Mesenteric fat pad (tissue), 1 donor: ENCODE data around the gene SEPTIN3. TPM values are rescaled to one million over a fixed set of nuclear protein-coding genes. Genes with fewer than 3 reads are reported as not detected.

Experiments
- DNase-seq: peaks from one replicate; pipeline ENCODE4 v3.0.0-alpha.2; 2020; ENCODE audit warnings: low spot score
- total RNA-seq: library from RNA; stranded (reverse); fragmentation: NEBNext Ultra II Directional; extraction: Animal tissue kit (Norgen Biotek cat#: 25700); gene quantifications from one replicate; pipeline ENCODE4 v1.2.1, GENCODE V29; 2021
- donor health status: DM: yes; HTN: yes; CAD: no.

The SEPTIN3 gene
- total RNA-seq, 1 donor from 2014 or later, result 0.55 TPM

DNA sequence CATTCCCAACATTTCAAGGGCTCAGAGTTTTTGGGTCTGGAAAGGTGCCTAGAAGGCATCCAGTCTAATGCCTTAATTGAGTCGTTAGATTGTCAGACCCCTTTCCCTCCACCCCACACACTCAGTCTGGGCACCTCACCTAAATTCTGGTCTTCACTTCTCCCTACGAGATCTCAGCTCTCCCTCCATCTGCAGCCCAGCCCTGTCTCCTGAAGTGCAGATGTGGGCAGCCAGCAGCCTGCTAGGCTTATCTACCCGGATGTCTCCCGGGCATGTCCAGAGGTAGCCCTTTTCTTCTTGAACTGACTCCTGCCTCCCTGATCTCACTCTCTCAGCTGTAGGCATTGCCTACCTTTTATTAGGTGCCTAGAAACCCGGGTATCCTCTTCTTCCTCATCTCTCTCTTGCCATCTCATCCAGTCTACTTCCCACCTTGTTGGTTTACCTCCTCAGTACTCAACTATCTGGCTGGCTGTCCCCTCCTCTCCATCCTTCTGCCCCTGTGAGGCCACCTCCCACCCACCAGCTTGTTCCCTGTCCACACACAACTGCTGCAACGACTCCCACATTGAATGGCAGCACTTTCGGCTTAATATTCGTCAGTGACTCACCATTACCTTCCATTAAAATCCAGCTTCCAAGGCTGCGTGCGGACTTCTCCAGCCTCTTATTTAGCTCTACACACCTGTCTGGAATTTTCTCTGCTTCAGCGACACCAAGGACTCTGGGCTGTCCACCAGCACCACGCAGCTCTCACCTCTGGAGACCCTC is 6.2 kb downstream of the SEPTIN3 start:
- no peak for DNase-seq

DNA sequence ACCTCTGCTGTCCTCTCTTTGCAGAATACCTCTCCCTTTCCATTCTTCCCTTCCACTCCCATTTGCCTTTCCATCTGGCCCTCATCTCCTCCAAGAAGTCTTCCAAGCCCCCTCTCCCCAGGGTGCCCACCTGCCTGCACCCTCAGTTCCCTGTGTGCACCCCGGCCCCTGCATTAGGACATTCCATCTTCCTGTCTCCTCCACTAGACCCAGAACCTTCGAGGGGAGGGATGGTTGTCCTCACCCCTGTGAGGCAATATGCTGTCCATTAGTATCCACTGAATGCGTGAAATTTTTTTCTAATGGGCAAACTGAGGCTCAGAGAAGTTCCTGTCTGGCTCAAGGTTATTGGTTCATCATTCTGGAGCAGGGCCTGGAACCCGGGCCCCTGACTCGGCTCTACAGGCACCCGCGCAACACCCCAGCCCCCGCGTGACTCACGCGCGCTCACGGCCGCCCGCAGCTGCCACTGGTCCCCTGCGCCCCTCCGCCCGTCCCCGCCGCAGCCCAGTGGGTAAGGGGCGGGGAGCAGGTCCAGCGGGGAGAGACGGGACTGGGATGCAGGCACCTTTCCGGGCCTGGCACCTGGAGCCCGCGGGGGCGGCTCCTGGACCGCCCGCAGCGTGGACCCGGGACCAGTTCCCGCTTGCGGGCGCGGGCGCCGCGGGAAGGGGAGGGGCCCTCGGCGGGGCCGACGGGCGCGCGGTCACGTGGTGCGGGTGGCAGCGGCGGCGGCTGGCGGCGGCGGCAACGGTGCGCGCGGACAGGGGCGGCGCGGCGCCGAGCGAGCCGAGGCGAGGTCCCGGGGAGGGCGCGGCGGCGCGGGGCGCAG is 7.0 kb downstream of the SEPTIN3 start:
- no peak for DNase-seq

DNA sequence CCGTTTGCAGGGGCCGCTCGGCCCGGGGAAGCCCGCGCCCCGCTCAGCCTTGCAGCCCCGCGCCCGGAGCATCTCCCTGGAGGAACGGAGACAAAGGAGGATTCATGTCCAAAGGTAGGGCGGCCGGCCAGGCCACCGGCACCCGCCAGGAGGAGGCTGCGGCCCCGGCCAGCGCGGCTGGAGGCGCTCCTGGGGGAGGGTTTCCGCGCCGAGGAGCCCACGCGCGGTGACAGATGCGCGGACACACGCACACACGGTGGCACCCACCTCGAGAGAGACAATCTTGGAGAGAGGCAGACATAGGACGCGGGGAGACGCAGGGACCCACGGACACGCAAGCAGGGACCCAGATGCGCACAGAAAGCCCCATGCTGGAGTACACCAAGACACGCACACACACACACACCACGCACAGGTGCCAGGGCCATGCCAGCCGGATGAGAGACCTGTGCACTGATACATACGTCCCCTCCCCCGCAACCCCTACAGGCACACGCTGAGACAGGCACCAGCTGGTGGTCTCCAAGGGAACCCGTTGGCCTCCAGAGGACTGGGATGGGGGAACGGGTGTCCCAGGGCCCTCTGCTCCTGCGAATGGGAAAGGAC is 7.8 kb downstream of the SEPTIN3 start:
- no peak for DNase-seq

DNA sequence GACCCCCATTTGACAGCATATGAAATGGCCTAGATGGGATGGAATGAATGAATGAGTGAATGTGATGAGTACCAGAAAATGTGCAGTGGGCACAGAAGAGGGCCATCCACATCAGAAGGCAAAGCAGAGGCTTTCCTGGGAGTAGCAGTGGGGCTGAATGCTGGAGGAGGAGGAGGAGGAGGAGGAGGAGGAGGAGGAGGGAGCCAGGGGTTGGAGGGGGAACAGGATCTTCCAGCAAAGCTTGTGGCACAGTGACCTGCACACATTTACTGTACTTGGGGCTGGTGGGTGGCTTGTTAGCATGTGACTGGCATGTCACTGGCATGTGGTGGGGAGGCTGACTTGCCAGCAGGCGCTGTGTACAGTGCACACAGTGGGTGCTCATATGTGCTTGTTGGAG is 9.5 kb downstream of the SEPTIN3 start:
- DNase-seq, result no peak

DNA sequence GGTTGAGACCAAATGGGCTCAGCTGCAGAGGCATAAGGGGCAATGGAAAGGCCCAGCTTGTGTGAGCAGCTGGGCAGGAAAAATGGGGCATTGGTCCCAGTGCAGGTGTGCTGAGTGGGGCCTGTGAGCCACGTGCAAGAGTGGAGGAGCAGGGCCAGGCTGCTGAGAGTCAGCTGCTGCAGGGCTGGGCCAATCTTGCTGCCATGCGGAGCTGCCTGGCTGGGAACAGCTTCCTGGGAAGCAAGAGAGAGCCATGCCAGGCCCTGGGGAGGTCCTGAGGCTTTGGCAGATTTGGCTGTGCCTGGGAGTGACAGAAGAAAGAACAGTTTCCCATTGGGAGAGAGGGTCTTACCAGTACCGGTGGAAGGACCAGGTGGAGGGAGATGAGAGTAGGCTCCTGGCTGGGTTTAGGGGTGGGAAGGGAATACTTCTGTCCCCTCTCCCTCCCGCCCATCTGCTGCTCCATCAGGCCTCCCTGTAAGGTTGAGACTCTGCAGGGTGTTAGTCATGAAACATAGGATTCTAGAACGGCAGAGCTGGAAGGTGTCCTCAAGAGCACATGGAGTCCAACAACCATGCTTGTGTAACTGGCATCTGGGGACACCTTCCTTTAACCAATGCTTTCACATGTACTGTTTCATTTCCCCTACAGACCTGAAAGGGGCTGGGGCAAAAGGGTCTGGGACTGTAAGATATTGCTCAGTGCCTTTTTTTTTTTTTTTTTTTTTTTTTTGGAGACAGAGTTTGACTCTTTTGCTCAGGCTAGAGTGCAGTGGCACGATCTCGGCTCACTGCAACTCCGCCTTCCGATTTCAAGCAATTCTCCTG is 10.4 kb downstream of the SEPTIN3 start:
- DNase-seq, result no peak

DNA sequence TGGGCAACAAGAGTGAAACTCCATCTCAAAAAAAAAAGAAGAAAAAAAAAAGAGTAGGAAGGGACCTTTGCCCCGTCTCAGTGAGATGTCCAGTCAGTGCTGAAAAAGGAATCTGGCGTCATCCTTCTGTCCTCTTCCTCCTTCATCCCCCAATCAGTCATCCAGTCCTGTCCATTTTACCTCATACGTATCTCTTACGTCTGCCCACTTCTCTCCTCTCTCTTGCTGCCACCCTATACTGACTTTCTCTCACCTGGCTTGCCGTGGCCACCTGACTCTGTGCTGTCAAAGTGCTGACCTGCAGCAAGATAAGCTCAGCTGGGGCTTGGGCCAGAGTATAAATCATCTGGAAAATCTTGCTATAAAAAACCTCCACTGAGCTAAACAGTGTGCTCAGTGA is 13.6 kb downstream of the SEPTIN3 start:
- DNase-seq, result no peak

DNA sequence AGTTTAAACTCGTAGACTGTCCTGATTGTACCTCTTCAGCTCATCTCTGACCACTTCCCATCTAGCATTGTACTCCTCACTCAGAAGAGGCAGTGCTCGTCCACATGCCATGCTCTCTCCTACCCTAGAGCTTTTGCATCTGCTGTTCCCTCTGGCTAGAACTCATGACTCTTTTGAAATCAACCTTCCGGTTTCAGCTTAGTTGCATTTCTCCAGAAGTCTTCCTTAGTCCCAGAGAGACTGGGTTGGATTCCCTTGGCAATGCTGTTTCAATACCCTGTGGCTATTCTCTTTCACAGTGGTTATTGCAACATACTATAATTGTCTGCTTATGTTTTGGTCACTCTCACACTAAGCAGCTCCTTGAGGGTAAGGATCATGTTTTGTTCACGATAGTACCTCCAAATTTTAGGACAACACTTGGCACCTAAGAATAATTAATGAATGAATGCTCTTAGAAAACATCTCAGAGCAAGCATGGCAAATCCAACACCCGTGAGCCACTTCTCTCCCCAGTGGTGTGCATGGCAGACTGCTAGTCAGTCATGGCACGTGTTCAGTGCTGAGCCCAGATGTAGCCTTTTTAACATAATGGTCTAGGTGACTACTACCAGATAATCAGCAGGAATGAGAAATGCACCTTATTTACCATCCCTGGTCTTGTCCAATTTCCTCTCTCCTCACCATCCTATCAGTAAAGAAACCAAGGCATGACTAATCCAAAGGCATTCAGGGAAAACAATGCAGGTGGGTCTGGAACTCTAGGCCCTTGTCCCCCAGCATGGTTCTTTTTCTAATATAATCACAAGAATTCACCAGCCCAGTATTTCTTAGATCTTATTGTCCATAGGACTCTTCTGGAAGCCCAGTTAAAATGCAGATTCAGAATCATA is 14.5 kb downstream of the SEPTIN3 start:
- DNase-seq, result no peak

DNA sequence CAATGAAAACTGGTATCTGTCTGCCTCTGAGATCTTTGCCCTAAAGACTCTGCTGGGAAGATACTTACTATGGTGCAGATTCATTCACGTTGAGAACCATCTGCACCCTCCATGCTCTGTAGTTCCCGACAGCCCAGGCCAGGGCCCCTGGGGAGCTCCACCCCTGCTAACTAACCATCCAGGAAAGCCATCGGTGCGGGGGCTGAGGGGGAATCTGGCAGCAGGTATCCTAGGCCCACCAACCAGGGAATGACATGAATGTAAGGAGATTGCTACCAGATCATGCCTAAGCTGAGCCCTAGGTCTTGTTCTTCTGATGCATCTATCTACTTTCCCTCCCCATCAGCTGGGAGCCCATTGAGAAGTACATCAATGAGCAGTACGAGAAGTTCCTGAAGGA is 18.0 kb downstream of the SEPTIN3 start:
- no peak for DNase-seq

DNA sequence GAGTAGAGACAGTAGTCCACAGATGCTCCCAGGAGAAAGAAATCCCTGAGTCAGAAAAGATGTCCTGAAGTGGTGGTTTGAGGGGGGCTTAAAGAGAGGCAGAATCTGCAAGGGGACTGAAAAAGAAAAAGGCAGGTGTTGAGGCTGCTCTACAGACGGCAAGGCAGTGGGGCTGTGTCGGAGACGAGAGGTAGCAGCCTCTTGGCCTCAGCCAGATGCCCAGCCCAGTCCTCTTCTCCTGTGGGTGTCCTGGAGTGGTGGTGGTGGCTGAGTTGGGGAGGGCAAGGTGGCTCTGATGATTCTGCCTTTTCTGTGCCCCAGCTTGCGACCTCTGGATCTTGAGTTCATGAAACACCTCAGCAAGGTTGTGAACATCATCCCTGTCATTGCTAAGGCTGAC is 20.0 kb downstream of the SEPTIN3 start:
- peak; percentile 37 for DNase-seq

DNA sequence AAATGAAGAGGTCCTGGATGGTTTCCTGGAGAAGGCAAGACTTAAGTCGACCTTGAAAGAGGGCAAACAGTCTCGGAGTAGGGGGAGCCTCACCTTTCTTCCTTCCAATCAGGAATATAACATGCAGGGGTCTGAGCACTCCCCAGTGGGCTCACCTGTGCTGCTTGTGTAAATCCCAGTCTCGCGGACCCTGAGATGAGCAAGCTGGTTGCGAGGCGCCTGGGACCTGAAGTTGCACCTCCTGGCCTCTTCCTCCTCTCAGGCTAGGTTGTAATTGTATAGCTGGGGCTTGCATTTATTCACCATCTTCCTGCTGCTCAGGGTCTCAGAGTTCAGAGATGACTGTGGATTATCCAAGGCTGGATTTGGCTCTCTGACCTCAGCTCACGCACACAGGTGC is 21.9 kb downstream of the SEPTIN3 start:
- DNase-seq, result peak; percentile 79

DNA sequence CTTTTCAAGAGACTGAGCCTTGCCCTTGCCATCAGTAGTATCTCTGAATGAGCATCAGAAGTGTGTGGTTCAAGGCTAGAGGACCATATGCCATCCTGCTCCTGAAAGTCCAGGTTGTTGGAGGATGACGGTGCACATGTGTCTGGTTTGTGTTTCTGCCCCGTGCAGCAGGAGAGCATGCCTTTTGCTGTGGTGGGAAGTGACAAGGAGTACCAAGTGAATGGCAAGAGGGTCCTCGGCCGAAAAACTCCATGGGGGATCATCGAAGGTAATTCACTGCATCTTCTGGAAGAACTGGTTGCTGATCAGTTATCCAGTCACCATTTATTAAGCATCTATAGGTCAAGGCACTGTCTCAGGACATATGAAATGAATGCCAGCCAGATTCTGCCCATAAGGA is 23.3 kb downstream of the SEPTIN3 start:
- DNase-seq, result peak; percentile 71

DNA sequence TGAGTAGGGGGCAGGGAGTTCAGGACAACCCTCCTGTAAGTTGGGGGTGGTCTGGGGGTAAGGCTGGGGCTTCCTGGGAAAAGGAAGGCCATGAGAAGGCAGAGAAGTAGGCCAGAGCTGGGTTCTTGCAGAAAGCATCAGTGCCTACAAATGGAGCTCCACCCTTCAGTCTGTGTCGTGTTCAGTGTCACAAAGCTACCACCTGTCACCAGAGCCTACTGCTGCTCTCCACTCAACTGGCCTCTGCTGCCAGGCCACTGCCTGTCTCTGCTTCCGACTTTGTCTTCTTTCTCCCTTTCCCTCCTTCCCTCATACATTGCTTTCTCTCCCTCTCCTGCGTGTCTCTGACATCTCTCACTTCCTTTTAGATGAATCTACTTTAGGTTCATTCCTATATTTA is 26.0 kb downstream of the SEPTIN3 start:
- DNase-seq, result peak; percentile 20

DNA sequence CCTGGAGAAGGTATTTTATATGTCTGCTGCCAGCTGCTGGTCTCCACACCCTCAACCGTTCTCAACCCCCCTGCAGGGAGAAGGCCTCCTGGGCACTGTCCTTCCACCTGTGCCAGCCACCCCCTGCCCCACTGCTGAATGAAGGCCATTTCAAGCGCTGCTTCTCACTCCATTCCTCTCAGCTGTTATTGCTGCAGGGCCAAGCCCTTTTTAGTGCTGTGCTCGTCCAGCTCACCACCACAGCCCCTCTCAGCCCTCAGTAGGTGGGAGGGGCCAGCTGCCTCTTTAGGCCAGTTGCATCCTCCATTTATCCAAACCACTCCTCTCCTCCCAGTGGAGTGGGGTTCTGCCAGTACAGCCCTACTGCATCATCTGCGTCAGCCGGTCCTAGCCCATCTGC is 27.6 kb downstream of the SEPTIN3 start:
- DNase-seq, result no peak

DNA sequence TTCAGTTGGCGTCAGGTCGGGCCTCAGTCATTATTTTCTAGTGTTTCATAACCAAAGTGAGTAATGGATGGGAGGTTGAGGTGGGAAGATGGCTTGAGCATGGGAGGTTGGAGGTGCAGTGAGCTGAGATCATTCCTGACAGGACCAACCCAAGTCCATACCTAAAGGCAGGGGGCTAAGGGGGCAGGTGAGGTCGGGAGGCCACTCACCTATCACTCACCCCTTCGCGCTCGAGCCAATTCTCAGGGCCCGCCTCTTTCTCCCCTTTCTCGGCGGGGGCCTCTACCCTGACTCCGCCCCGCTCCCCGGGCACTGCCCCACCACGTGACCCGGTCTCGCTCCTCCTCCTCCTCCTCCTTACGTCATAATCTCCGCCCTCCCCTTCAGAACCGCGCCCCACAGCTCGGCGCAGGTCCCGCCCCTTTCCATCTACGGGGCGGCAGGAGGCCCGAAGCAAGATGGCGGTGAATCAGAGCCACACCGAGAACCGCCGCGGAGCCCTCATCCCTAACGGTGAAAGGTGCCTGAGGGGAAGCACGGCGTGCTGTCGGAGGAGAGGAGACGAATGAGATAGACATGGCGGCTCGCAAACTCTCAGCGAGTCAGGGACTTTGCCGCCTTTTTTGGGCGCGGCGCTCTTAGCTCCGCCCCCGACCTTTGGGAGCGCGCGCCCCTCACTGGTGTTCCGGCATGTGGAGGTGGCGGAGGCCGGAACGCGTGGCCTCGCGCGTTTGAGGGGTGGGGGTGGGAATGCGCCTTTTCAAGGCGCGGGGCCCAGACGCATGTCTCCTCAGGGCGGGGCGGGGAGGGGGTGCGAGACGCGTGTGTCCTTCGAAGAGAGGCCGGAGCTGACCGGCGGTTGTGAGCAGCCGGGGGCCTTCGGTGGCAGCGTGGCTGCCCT is 29.4 kb downstream of the SEPTIN3 start, which contains the start of gene WBP2NL:
TSS of gene WBP2NL (plus strand) at position 428 of the 901 bp plus-strand sequence. CDS start at position 459, 31 bp downstream.
- peak; percentile 93 for DNase-seq

DNA sequence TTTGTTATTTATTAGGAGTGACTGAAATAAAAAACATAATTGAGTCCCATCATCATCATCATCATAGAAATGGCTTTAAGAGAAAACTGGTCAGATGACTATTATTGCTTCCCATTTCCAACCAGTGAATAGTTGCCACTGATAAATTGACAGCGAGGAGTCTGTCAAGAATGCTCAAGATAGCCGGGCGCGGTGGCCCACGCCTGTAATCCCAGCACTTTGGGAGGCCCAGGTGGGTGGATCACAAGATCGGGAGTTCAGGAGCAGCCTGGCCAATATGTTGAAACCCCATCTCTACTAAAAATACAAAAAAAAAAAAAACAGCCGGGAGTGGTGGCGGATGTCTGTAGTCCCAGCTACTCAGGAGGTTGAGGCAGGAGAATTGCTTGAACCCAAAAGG is 31.2 kb downstream of the SEPTIN3 start:
- DNase-seq, result no peak

DNA sequence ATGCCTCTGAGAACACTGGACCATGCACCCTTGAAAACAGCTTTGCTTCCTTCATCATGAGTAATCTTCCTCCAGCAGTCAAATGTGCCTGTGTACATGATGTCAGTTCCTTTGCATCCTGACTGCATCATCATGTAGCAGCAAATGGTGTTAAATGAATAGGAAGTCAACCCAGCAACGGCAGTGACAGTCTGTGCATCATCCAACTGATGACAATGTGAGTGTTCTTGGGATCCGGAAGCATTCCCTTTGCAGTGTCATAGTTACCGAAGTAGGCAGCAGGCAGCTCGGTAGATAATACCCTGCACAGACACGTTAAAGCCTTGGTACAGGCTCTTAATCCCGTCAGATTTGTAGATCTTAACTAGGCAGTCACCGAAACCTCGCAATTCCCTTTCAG is 31.9 kb downstream of the SEPTIN3 start:
- no peak for DNase-seq

DNA sequence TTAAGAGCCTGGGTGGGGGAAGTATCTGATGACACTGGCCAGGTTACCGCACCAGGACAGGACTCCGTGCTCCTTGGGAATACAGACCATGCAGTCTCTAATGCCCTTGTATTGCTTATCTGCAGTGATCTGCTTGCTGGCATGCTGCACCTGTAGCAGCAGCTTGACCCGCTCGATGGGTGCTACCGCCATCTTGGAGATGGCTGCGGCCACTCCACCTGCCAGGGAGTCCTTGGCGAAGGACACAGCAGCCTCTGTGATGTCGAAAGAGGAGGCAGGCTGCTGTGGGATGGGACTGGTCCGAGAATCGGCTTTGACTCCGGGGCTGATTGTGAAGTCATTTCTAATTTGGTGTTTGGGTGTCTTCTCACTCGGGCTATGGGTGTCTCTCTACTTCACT is 32.5 kb downstream of the SEPTIN3 start:
- DNase-seq, result no peak

DNA sequence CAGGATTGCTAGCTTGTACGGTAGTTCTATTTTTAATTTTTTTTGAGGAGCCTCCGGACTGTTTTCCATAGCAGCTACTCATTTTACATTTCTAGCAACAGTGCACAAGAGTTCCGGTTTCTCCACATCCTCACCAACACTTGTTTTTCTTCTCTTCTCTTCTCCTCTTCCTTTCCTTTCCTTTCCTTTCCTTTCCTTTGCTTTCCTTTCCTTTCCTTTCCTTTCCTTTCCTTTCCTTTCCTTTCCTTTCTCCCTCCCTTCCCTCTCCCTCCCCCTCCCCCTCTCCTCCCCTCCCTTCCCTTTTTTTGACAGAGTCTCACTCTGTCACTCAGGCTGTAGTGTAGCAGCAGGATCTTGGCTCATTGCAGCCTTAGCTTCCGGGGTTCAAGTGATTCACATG is 38.7 kb downstream of the SEPTIN3 start:
- no peak for DNase-seq

DNA sequence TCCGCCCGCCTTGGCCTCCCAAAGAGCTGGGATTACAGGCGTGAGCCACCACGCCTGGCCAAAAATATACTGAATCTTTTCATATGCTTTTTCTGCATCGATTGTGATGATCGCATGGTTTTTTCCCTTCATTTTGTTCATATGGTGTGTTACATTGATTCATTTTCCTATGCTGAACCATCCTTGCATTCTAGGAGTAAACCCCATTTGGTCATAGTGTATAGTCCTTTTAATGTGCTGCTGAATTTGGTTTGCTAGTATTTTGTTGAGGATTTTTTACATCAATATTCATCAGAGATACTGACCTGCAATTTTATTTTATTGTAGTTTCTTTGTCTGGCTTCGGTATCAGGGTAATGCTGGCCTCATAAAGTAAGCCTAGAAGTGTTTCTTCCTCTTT is 41.5 kb downstream of the SEPTIN3 start:
- DNase-seq, result no peak
